ENCODE measurements around the gene SLC29A1. TPM values are rescaled to one million over a fixed set of nuclear protein-coding genes. Genes with fewer than 3 reads are reported as not detected.
A peak's percentile ranks its signal among the peaks of the same experiment; 100 is the strongest.

SLC29A1 gene
- total RNA-seq, 3 donors from 2014 or later = 12.9 to 140 (median 14.8) TPM

GRCh38 chr6:44198684-44199083 is 24.7 kb upstream of the SLC29A1 start:
- no peak for DNase-seq

DNA sequence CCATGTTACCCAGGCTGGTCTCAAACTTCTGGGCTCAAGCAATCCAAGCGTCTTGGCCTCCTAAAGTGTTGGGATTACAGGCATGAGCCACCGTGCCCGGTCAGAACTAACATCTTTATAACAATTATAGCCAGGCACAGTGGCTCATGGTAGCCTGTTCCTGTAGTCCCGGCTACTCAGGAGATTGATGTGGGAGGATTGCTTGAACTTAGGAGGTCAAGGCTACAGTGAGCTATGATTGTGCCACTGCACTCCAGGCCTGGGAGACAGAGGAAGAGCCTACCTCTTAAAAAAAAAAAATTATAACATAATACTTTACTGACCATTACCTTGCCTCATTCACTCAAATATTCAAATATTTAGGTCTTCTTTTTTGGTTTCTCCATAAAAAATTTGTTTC is 23.5 kb upstream of the SLC29A1 start:
- Histone ChIP-seq H3K4me3 (no peak overlapping the region), H3K36me3 (ENCODE audit: low read depth) (no peaks in the 10 kb centered on the region), H3K4me1 (ENCODE audit: low read depth) (no peaks in the 10 kb centered on the region), H3K9me3 (no peaks in the 10 kb centered on the region)
- ATAC-seq (no peak), DNase-seq (no peak)
- TF ChIP-seq CTCF (IDR thresholded peaks at IDR 0.05) = no peak
- intact Hi-C loops (cut with DNase I, micrococcal nuclease) = no loop called here

More at GRCh38 chr6:44198684-44199083, 24.7 kb upstream of the SLC29A1 start:
- no peaks in the 10 kb centered on the region for H3K36me3 ChIP-seq (ENCODE audit: low read depth)
- H3K4me1 ChIP-seq (ENCODE audit: low read depth) = no peaks in the 10 kb centered on the region
- H3K9me3 ChIP-seq = no peaks in the 10 kb centered on the region
- intact Hi-C loops (cut with DNase I, micrococcal nuclease) = no loop called here
- H3K4me3 ChIP-seq = no peak overlapping the region
- TF ChIP-seq CTCF (IDR thresholded peaks at IDR 0.05) = no peak
- no peak for ATAC-seq

GRCh38 chr6:44201200-44201599 is 22.2 kb upstream of the SLC29A1 start:
- DNase-seq = peak; percentile 71 to 83 (median 74)

DNA sequence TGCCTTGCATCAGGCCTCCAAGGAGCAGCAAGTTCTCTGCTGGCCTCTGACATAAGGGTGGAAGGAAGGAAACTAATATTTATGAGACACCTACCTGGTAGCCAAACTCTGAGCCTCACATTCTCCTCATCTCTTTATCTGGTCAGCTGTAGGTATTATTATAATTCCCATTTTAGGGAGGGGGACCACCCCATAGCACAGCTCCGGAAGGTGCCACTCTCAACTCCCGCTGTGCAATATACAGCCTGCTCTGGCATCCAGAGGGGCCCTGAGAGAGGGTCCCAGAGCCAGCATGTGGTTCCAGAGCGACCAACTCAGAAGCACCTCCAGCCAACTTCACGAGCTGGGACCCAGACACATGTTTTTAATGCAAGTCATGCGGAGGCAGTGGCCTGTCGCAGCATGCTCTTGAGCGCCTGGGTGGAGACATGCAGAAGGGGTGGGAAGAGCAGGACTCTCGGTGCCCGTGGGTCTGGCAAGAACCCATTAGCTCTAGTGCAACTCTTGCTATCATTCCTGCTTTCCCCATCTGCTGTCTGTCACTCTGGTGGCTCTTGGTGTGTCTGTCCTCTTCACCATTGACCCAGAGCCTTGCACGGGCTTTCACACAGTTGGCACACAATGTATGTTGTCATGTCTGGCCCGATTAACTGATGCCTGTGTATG is 21.6 kb upstream of the SLC29A1 start:
- no peak overlapping the region for H3K4me3 ChIP-seq
- no peak for TF ChIP-seq CTCF (IDR thresholded peaks at IDR 0.05)
- intact Hi-C loops (cut with DNase I, micrococcal nuclease) = no loop called here
- no peak for DNase-seq
- H3K4me1 ChIP-seq (ENCODE audit: low read depth) = no peaks in the 10 kb centered on the region
- no peaks in the 10 kb centered on the region for H3K9me3 ChIP-seq
- no peaks in the 10 kb centered on the region for H3K36me3 ChIP-seq (ENCODE audit: low read depth)
- no peak for ATAC-seq

More at GRCh38 chr6:44201200-44201599, 22.2 kb upstream of the SLC29A1 start:
- ATAC-seq = peak; percentile 89
- H3K36me3 ChIP-seq (ENCODE audit: low read depth) = no peaks in the 10 kb centered on the region
- no peak for TF ChIP-seq CTCF (IDR thresholded peaks at IDR 0.05)
- intact Hi-C loops (cut with DNase I, micrococcal nuclease) = no loop called here
- H3K4me3 ChIP-seq = no peak overlapping the region
- H3K4me1 ChIP-seq (ENCODE audit: low read depth) = no peaks in the 10 kb centered on the region
- no peaks in the 10 kb centered on the region for H3K9me3 ChIP-seq

DNA sequence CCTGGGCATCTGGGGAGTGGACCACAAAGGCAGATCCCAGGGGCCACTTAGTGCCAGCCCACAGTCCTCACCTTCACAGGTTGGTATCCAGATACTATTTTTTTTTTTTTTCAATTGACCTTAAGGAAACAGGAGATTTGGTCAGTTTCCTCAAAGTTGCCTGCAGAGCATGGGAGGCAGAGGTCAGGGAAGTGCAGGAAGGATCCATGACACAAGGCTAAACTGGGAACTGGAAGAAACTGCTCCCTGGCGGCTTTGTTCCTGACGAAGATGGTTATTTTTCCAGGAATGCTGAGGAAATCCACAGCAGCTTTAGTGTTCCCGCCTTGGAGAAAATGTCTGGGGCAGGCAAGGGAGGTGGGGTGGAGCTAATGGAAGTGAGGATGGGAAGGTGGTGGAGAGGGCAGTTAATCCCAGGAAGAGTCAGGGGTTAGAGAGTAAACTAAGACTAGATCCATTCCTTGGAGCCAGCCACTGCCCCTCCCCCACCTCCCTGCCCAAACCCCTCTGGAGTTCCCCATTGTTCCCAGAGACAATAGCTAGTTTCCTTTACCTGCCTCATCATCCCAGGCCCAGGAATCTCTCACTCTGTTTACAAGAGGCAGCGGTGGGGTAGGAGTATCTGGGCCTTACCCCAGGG is 20.9 kb upstream of the SLC29A1 start:
- H3K36me3 ChIP-seq (ENCODE audit: low read depth) = no peaks in the 10 kb centered on the region
- no peaks in the 10 kb centered on the region for H3K4me1 ChIP-seq (ENCODE audit: low read depth)
- intact Hi-C loops (cut with DNase I, micrococcal nuclease) = no loop called here
- no peak overlapping the region for H3K4me3 ChIP-seq
- DNase-seq (no peak), ATAC-seq (no peak)
- H3K9me3 ChIP-seq = no peaks in the 10 kb centered on the region
- no peak for TF ChIP-seq CTCF (IDR thresholded peaks at IDR 0.05)

Data from mucosa of descending colon (tissue), 3 donors.